Endodermal cell (in vitro differentiated cells): ENCODE data around the gene CDC42BPB. TPM values are rescaled to one million over a fixed set of nuclear protein-coding genes. Genes with fewer than 3 reads are reported as not detected.
"Not testable (repeated sequence)": the region's sequence is repeated elsewhere in the genome, so short reads cannot be mapped to it uniquely, and the experiment has no call there.

ENCODE experiments used
- DNase-seq: peaks from one replicate; pipeline ENCODE4 v3.0.0-alpha.2; 2017
- H3K27ac ChIP-seq: 2 replicates; pipeline ENCODE4 v1.5.1; 2013; ENCODE audit warnings: mild to moderate bottlenecking, low read depth, low read length, moderate library complexity
- H3K27me3 ChIP-seq: 2 replicates; pipeline ENCODE4 v1.6.1; 2013; ENCODE audit warnings: mild to moderate bottlenecking, low read length, moderate library complexity; ENCODE audit not compliant: insufficient read depth, control insufficient read depth, poor library complexity, severe bottlenecking
- H3K36me3 ChIP-seq: 2 replicates; pipeline ENCODE4 v1.7.0; 2013; ENCODE audit warnings: mild to moderate bottlenecking, low read length, moderate library complexity; ENCODE audit not compliant: control insufficient read depth, insufficient read depth
- H3K4me1 ChIP-seq: one replicate; pipeline ENCODE4 v1.7.0; 2013; ENCODE audit warnings: low read length; ENCODE audit not compliant: control insufficient read depth, insufficient read depth
- H3K4me3 ChIP-seq: 2 replicates; pipeline ENCODE4 v1.5.1; 2013; ENCODE audit warnings: mild to moderate bottlenecking, low read length, moderate library complexity
- H3K9ac ChIP-seq: 2 replicates; pipeline ENCODE4 v1.6.1; 2013; ENCODE audit warnings: mild to moderate bottlenecking, low read length, moderate library complexity; ENCODE audit not compliant: poor library complexity, severe bottlenecking; ENCODE audit errors: extremely low read depth
- H3K9me3 ChIP-seq: 2 replicates; pipeline ENCODE4 v1.6.1; 2013; ENCODE audit warnings: mild to moderate bottlenecking, low read length, moderate library complexity; ENCODE audit not compliant: control insufficient read depth
- H3K27ac Mint-ChIP-seq: 2 replicates; pipeline ENCODE4 v1.8.0; 2020; ENCODE audit warnings: mixed read lengths
- H3K27me3 Mint-ChIP-seq: 2 replicates; pipeline ENCODE4 v1.8.0; 2021; ENCODE audit warnings: mild to moderate bottlenecking, mixed read lengths; ENCODE audit not compliant: insufficient read depth
- H3K36me3 Mint-ChIP-seq: 2 replicates; pipeline ENCODE4 v1.8.0; 2020; ENCODE audit warnings: low read depth, mixed read lengths
- H3K4me1 Mint-ChIP-seq: 2 replicates; pipeline ENCODE4 v1.8.0; 2020; ENCODE audit warnings: mixed read lengths
- H3K4me3 Mint-ChIP-seq: 2 replicates; pipeline ENCODE4 v1.8.0; 2020; ENCODE audit warnings: mild to moderate bottlenecking, moderate library complexity, mixed read lengths
- H3K9me3 Mint-ChIP-seq: 2 replicates; pipeline ENCODE4 v1.8.0; 2020; ENCODE audit warnings: mild to moderate bottlenecking, mixed read lengths
- WGBS, 2 experiments: methylation state at CpG; one replicate each; pipeline versions ENCODE4 v1.1.5 to v1.1.7; 2013; ENCODE audit warnings: missing lambda C conversion rate in 2 of 2, mixed read lengths in 1 of 2; ENCODE audit not compliant: insufficient coverage in 1 of 2, insufficient read length in 1 of 2; 5-methylcytosine and 5-hydroxymethylcytosine counted together
- total RNA-seq, 2 donors: library from RNA; stranded (reverse); fragmentation: NEBNext Ultra II Directional in 1 of 2; extraction: Animal tissue kit (Norgen Biotek cat#: 25700) in 1 of 2; gene quantifications; 2 replicates in 1 of 2; 3 replicates in 1 of 2; pipeline ENCODE4 v1.2.1, GENCODE V29; 2021
- TF ChIP-seq, protein P1 (sequence below): fragments of 200-600 bp; sonication (generic); conservative IDR thresholded peaks from 2 replicates; pipeline ENCODE4 v1.5.0; 2021; ENCODE audit warnings: antibody characterized with exemption, mild to moderate bottlenecking

The CDC42BPB gene
- total RNA-seq, 2 donors from 2014 or later = 120 to 123 TPM

DNA sequence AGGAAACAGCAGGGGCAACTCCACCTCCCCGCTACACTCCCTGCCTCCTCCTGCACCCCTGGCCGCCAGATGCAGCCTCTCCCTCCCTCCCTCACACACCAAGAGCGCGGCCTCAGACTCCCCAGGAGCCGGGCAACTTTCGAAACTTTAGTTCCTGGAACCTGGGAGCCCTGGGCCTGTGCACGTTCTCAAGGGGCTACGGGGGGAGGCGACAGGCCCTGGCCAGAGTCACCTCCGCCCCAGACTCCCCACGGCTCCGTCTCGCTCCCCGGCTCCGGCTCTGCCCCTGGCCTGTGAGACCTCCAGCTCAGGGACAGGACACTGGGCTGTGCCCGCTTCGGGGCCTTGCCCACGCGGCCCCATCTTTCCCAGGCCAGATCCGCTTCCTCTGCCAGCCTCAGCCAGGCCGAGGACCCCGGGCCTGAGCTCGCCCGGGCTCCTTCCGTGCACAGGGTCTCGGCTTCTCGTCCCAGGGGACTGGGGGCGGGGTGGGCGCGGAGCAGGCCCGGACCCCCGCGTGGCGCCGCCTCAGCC, 129.4 kb downstream of the CDC42BPB start:
- DNase-seq = peak; percentile 80
- Mint-ChIP-seq H3K4me3 (peak overlapping the region; percentile 61), H3K9me3 (no peaks in the 10 kb centered on the region), H3K4me1 (peaks cover 6% of the 10 kb centered on the region), H3K27me3 (peaks cover 54% of the 10 kb centered on the region), H3K36me3 (peaks cover 6% of the 10 kb centered on the region), H3K27ac (no peak overlapping the region)
- Histone ChIP-seq H3K4me3 (peak overlapping the region; percentile 76), H3K4me1 (peaks cover 8% of the 10 kb centered on the region), H3K36me3 (no peaks in the 10 kb centered on the region), H3K27me3 (peaks cover 75% of the 10 kb centered on the region), H3K9me3 (no peaks in the 10 kb centered on the region), H3K27ac (no peak overlapping the region), H3K9ac (no peak overlapping the region)
- 5 to 13% methylated on average over 11 to 35 of the region's 35 CpGs for WGBS, 2 experiments
- TF ChIP-seq, protein P1, sequence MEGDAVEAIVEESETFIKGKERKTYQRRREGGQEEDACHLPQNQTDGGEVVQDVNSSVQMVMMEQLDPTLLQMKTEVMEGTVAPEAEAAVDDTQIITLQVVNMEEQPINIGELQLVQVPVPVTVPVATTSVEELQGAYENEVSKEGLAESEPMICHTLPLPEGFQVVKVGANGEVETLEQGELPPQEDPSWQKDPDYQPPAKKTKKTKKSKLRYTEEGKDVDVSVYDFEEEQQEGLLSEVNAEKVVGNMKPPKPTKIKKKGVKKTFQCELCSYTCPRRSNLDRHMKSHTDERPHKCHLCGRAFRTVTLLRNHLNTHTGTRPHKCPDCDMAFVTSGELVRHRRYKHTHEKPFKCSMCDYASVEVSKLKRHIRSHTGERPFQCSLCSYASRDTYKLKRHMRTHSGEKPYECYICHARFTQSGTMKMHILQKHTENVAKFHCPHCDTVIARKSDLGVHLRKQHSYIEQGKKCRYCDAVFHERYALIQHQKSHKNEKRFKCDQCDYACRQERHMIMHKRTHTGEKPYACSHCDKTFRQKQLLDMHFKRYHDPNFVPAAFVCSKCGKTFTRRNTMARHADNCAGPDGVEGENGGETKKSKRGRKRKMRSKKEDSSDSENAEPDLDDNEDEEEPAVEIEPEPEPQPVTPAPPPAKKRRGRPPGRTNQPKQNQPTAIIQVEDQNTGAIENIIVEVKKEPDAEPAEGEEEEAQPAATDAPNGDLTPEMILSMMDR = no peak

DNA sequence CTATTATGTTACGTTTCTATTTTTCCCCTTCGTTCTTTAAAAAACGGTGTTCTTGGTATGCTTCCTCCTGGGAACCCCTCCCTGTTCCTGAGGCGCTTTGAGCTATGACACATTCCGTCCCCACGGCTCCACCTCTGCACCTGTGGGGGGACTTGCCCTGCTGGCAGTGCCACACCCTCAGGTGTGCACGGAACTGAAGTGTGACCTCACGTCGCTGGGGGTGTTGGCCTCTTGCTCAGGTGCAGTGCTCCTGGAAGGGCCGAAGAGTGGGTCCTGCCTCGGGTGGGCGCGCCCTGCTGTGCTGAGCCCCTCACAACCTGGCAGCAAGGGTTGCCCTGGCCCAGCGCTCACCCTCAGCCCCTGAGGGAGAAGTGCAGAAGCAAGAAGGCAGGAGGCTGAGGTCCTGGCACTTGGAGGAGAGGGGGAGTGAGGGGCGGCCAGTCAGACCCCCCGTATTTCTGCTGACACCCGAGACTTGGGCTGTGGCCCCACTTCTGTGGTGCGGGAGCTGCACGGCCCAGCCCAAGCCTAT, 129.9 kb downstream of the CDC42BPB start:
- Histone ChIP-seq H3K9ac (no peak overlapping the region), H3K27me3 (peaks cover 80% of the 10 kb centered on the region), H3K27ac (no peak overlapping the region), H3K4me1 (peaks cover 8% of the 10 kb centered on the region), H3K4me3 (no peak overlapping the region), H3K36me3 (no peaks in the 10 kb centered on the region), H3K9me3 (no peaks in the 10 kb centered on the region)
- Mint-ChIP-seq H3K4me3 (peak overlapping the region; percentile 61), H3K9me3 (no peaks in the 10 kb centered on the region), H3K27me3 (peaks cover 54% of the 10 kb centered on the region), H3K4me1 (peaks cover 6% of the 10 kb centered on the region), H3K27ac (no peak overlapping the region), H3K36me3 (peaks cover 4% of the 10 kb centered on the region)
- TF ChIP-seq, protein P1 = no peak
- 60 to 61% methylated on average over 10 to 19 of the region's 19 CpGs for WGBS, 2 experiments
- DNase-seq = no peak

DNA sequence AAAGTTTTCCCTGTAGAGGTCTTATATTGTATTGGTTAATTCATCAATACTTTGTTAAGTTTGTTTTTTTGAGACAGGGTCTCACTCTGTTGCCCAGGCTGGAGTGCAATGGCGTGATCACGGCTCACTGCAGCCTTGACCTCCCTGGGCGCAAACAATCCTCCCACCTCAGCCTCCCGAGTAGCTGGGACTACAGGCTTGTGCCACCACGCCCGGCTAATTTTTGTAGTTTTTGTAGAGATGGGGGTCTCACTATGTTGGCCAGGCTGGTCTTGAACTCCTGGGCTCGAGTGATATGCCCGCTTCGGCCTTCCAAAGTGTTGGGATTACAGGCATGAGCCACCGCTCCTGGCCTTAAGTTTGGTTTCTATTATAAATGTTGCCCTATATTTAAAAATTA, 130.5 kb downstream of the CDC42BPB start:
- H3K4me1 Mint-ChIP-seq, H3K4me1 ChIP-seq, DNase-seq, H3K9me3 Mint-ChIP-seq, H3K36me3 Mint-ChIP-seq, H3K27ac ChIP-seq, H3K4me3 Mint-ChIP-seq, H3K27ac Mint-ChIP-seq, H3K4me3 ChIP-seq, H3K9ac ChIP-seq, H3K36me3 ChIP-seq, H3K9me3 ChIP-seq: not testable (repeated sequence)
- H3K27me3 Mint-ChIP-seq = peaks cover 51% of the 10 kb centered on the region
- peaks cover 86% of the 10 kb centered on the region for H3K27me3 ChIP-seq
- 95 to 96% methylated on average over 4 to 10 of the region's 10 CpGs for WGBS, 2 experiments

DNA sequence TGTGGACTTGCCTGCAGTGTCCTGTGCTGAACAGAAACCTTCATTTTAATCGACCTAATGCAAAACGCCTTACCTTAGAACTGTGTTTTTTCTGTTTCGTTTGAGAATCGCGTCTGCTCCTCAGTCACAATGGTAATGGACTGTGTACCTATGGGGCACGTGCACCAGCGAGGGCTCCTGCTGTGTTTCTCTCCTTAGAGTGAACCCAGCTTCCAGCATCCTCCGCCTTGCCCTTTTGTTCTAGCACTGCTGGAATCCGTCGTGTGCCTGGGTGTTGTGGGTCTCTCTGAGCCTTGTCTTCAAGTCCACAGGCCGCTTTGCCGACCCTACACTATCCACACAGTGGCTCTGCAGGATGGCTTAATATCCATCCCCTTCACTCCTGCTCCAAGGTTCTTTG, 131.2 kb downstream of the CDC42BPB start:
- peaks cover 90% of the 10 kb centered on the region for H3K27me3 ChIP-seq
- TF ChIP-seq, protein P1 = no peak
- peaks cover 46% of the 10 kb centered on the region for H3K27me3 Mint-ChIP-seq
- H3K9me3 ChIP-seq = no peaks in the 10 kb centered on the region
- no peaks in the 10 kb centered on the region for H3K9me3 Mint-ChIP-seq
- no peaks in the 10 kb centered on the region for H3K36me3 ChIP-seq
- no peak overlapping the region for H3K4me3 Mint-ChIP-seq
- H3K27ac ChIP-seq = no peak overlapping the region
- H3K9ac ChIP-seq = no peak overlapping the region
- H3K27ac Mint-ChIP-seq = no peak overlapping the region
- H3K4me1 Mint-ChIP-seq = peaks cover 6% of the 10 kb centered on the region
- no peaks in the 10 kb centered on the region for H3K36me3 Mint-ChIP-seq
- no peak overlapping the region for H3K4me3 ChIP-seq
- H3K4me1 ChIP-seq = peaks cover 8% of the 10 kb centered on the region
- 38 to 45% methylated on average over 7 to 11 of the region's 12 CpGs for WGBS, 2 experiments
- no peak for DNase-seq
